SJSA1 (cell line): Measurements from ENCODE around the gene TMEM82. TPM values are rescaled to one million over a fixed set of nuclear protein-coding genes. Genes with fewer than 3 reads are reported as not detected.

Experiments used
- DNase-seq, 2 experiments: peaks; one replicate each; pipeline ENCODE4 v3.0.0-alpha.2; 2015 to 2020; ENCODE audit warnings: low spot score in 2 of 2, low read depth in 1 of 2
- H3K27ac ChIP-seq: fragments of 250-450 bp; sonication (Bioruptor Pico); 2 replicates; pipeline ENCODE4 v1.5.1; 2020; ENCODE audit warnings: mild to moderate bottlenecking, moderate library complexity
- H3K27me3 ChIP-seq: fragments of 250-450 bp; sonication (Bioruptor Pico); replicated peaks from 2 replicates; pipeline ENCODE4 v1.5.1; 2020; ENCODE audit warnings: mild to moderate bottlenecking, moderate library complexity
- H3K36me3 ChIP-seq: fragments of 250-450 bp; sonication (Bioruptor Pico); 2 replicates; pipeline ENCODE4 v1.5.1; 2020; ENCODE audit warnings: mild to moderate bottlenecking
- H3K4me1 ChIP-seq: fragments of 250-450 bp; sonication (Bioruptor Pico); replicated peaks from 2 replicates; pipeline ENCODE4 v1.6.1; 2021; ENCODE audit warnings: mild to moderate bottlenecking
- H3K4me3 ChIP-seq: fragments of 250-450 bp; sonication (Bioruptor Pico); 2 replicates; pipeline ENCODE4 v1.5.1; 2020; ENCODE audit warnings: mild to moderate bottlenecking
- H3K9me3 ChIP-seq: fragments of 250-450 bp; sonication (Bioruptor Pico); replicated peaks from 2 replicates; pipeline ENCODE4 v1.5.1; 2020; ENCODE audit warnings: mild to moderate bottlenecking
- total RNA-seq: library from RNA; depleted of rRNA; stranded (reverse); fragments of >200 nt; shearing (Covaris generic); gene quantifications from 2 replicates; pipeline ENCODE4 v1.2.3, GENCODE V29; 2014; rRNA removed

Gene TMEM82
- total RNA-seq, 1 experiment from 2014 or later: not detected

- no peak overlapping the region for H3K4me3 ChIP-seq
- H3K9me3 ChIP-seq: no peaks in the 10 kb centered on the region
- no peak overlapping the region for H3K27ac ChIP-seq
- DNase-seq: no peak
- peaks cover 72% of the 10 kb centered on the region for H3K36me3 ChIP-seq
- no peaks in the 10 kb centered on the region for H3K27me3 ChIP-seq
- no peaks in the 10 kb centered on the region for H3K4me1 ChIP-seq
Measured at GRCh38 chr1:15777909-15778707, 35.8 kb downstream of the TMEM82 start.

- no peak for DNase-seq
- H3K36me3 ChIP-seq: peaks cover 36% of the 10 kb centered on the region
- H3K4me1 ChIP-seq: peaks cover 27% of the 10 kb centered on the region
- H3K9me3 ChIP-seq: no peaks in the 10 kb centered on the region
- H3K27ac ChIP-seq: no peak overlapping the region
- H3K4me3 ChIP-seq: no peak overlapping the region
- no peaks in the 10 kb centered on the region for H3K27me3 ChIP-seq
Measured at GRCh38 chr1:15785683-15786082, 43.4 kb downstream of the TMEM82 start.

- Histone ChIP-seq H3K4me1 (peaks cover 27% of the 10 kb centered on the region), H3K36me3 (peaks cover 30% of the 10 kb centered on the region), H3K27ac (no peak overlapping the region), H3K9me3 (no peaks in the 10 kb centered on the region), H3K27me3 (no peaks in the 10 kb centered on the region), H3K4me3 (no peak overlapping the region)
- no peak for DNase-seq
Measured at GRCh38 chr1:15786581-15786980, 44.3 kb downstream of the TMEM82 start.

GRCh38 chr1:15788624-15789301 is 46.5 kb downstream of the TMEM82 start:
- peak in 1 of 2 experiments; percentile 55 for DNase-seq
- H3K27ac ChIP-seq: peak overlapping the region; percentile 50

GRCh38 chr1:15796086-15796462 is 53.8 kb downstream of the TMEM82 start:
- no peaks in the 10 kb centered on the region for H3K27me3 ChIP-seq
- peaks cover 75% of the 10 kb centered on the region for H3K4me1 ChIP-seq
- DNase-seq: no peak
- no peak overlapping the region for H3K4me3 ChIP-seq
- H3K9me3 ChIP-seq: no peaks in the 10 kb centered on the region
- H3K27ac ChIP-seq: peak overlapping the region; percentile 94
- no peaks in the 10 kb centered on the region for H3K36me3 ChIP-seq

More at GRCh38 chr1:15788624-15789301, 46.5 kb downstream of the TMEM82 start:
- no peak overlapping the region for H3K4me3 ChIP-seq
- H3K9me3 ChIP-seq: no peaks in the 10 kb centered on the region
- H3K4me1 ChIP-seq: peaks cover 30% of the 10 kb centered on the region
- no peaks in the 10 kb centered on the region for H3K27me3 ChIP-seq
- H3K36me3 ChIP-seq: peaks cover 24% of the 10 kb centered on the region

Other genes starting within 250 kb of the TMEM82 start
- 11.6 and 29.1 TPM in 2 replicates for gene CASP9, start 218.3 kb upstream of the TMEM82 start, total RNA-seq
- 4.2 and 8.3 TPM in 2 replicates for gene DNAJC16, start 215.7 kb upstream of the TMEM82 start, total RNA-seq
- gene AGMAT, start 157.4 kb upstream of the TMEM82 start, total RNA-seq: 0.19 and 0.53 TPM in 2 replicates
- gene DDI2, start 125.0 kb upstream of the TMEM82 start, total RNA-seq: 6.6 and 9.1 TPM in 2 replicates
- gene PLEKHM2, start 58.2 kb upstream of the TMEM82 start, total RNA-seq: 34.4 and 48.4 TPM in 2 replicates
- 0.22 and 0.92 TPM in 2 replicates for gene SLC25A34, start 6.2 kb upstream of the TMEM82 start, total RNA-seq
- 66.6 and 151 TPM in 2 replicates for gene FBLIM1, start 16.3 kb downstream of the TMEM82 start, total RNA-seq
- gene UQCRHL, start 65.2 kb downstream of the TMEM82 start, total RNA-seq: 2.1 and 4.6 TPM in 2 replicates
- 5.0 and 17.5 TPM in 2 replicates for gene SPEN, start 105.2 kb downstream of the TMEM82 start, total RNA-seq
- gene ZBTB17, start 233.6 kb downstream of the TMEM82 start, total RNA-seq: 26.6 and 33.6 TPM in 2 replicates